H9 (cell line): ENCODE results near the gene KSR1. TPM values are rescaled to one million over a fixed set of nuclear protein-coding genes. Genes with fewer than 3 reads are reported as not detected.

Source experiments
- DNase-seq: peaks from one replicate; pipeline ENCODE4 v3.0.0-alpha.2; 2017
- H2AFZ ChIP-seq: one replicate; pipeline ENCODE4 v1.6.1; 2013; ENCODE audit warnings: mild to moderate bottlenecking, low read length, control low read depth, moderate library complexity
- H2AK5ac ChIP-seq: 2 replicates; pipeline ENCODE4 v1.6.1; 2013; ENCODE audit warnings: low read length, control low read depth, mixed read lengths; ENCODE audit not compliant: insufficient read length
- H2BK120ac ChIP-seq: one replicate; pipeline ENCODE4 v1.6.1; 2013; ENCODE audit warnings: low read depth, mild to moderate bottlenecking, low read length, control low read depth, inconsistent platforms; ENCODE audit not compliant: poor library complexity, severe bottlenecking
- H2BK12ac ChIP-seq: 2 replicates; pipeline ENCODE4 v1.6.1; 2013; ENCODE audit warnings: low read length, control low read depth, mixed read lengths, low read depth; ENCODE audit not compliant: insufficient read length
- H2BK15ac ChIP-seq: 2 replicates; pipeline ENCODE4 v1.6.1; 2013; ENCODE audit warnings: low read depth, low read length, control low read depth
- H2BK20ac ChIP-seq: one replicate; pipeline ENCODE4 v1.6.1; 2013; ENCODE audit warnings: low read depth, mild to moderate bottlenecking, low read length, control low read depth, inconsistent platforms; ENCODE audit not compliant: poor library complexity, severe bottlenecking
- H2BK5ac ChIP-seq: 2 replicates; pipeline ENCODE4 v1.6.1; 2013; ENCODE audit warnings: low read length, control low read depth, mixed read lengths; ENCODE audit not compliant: insufficient read length
- H3K14ac ChIP-seq: 2 replicates; pipeline ENCODE4 v1.6.1; 2013; ENCODE audit warnings: low read length, control low read depth; ENCODE audit not compliant: insufficient read depth
- H3K18ac ChIP-seq: 2 replicates; pipeline ENCODE4 v1.6.1; 2013; ENCODE audit warnings: low read depth, mild to moderate bottlenecking, mixed read lengths, low read length, control low read depth; ENCODE audit not compliant: insufficient read length
- H3K23ac ChIP-seq: 2 replicates; pipeline ENCODE4 v1.6.1; 2013; ENCODE audit warnings: low read length, control low read depth, mixed read lengths, low read depth; ENCODE audit not compliant: insufficient read length
- H3K23me2 ChIP-seq: 2 replicates; pipeline ENCODE4 v1.6.1; 2013; ENCODE audit warnings: low read depth, mild to moderate bottlenecking, mixed read lengths, low read length, control low read depth; ENCODE audit not compliant: insufficient read length, poor library complexity, severe bottlenecking
- H3K27ac ChIP-seq: 2 replicates; pipeline ENCODE4 v1.5.1; 2013; ENCODE audit warnings: low read length, control low read depth, mixed read lengths, low read depth; ENCODE audit not compliant: insufficient read length
- H3K27me3 ChIP-seq: 2 replicates; pipeline ENCODE4 v1.6.1; 2013; ENCODE audit warnings: low read length, control low read depth, inconsistent platforms; ENCODE audit not compliant: insufficient read depth
- H3K4ac ChIP-seq: 2 replicates; pipeline ENCODE4 v1.6.1; 2013; ENCODE audit warnings: low read depth, mild to moderate bottlenecking, control low read depth, inconsistent platforms, low read length, moderate library complexity
- H3K4me1 ChIP-seq: 2 replicates; pipeline ENCODE4 v1.6.1; 2013; ENCODE audit warnings: low read length, control low read depth, inconsistent platforms; ENCODE audit not compliant: insufficient read depth
- H3K4me2 ChIP-seq: 2 replicates; pipeline ENCODE4 v1.6.1; 2013; ENCODE audit warnings: low read length, control low read depth, mixed read lengths; ENCODE audit not compliant: insufficient read length, insufficient read depth
- H3K56ac ChIP-seq: 2 replicates; pipeline ENCODE4 v1.6.1; 2013; ENCODE audit warnings: low read depth, mild to moderate bottlenecking, mixed read lengths, low read length, control low read depth; ENCODE audit not compliant: insufficient read length
- H3K79me1 ChIP-seq: 2 replicates; pipeline ENCODE4 v1.6.1; 2013; ENCODE audit warnings: low read depth, mild to moderate bottlenecking, moderate library complexity, low read length, control low read depth, inconsistent platforms; ENCODE audit not compliant: insufficient read depth, poor library complexity, severe bottlenecking
- H3K79me2 ChIP-seq: 2 replicates; pipeline ENCODE4 v1.6.1; 2013; ENCODE audit warnings: low read length, control low read depth, inconsistent platforms; ENCODE audit not compliant: insufficient read depth
- H3K9ac ChIP-seq: 2 replicates; pipeline ENCODE4 v1.6.1; 2013; ENCODE audit warnings: low read length, control low read depth, mixed read lengths; ENCODE audit not compliant: insufficient read length; ENCODE audit errors: extremely low read depth
- H3K9me3 ChIP-seq: one replicate; pipeline ENCODE4 v1.6.1; 2013; ENCODE audit warnings: low read depth, low read length, inconsistent platforms; ENCODE audit not compliant: control insufficient read depth
- H3T11ph ChIP-seq: one replicate; pipeline ENCODE4 v1.6.1; 2013; ENCODE audit warnings: mild to moderate bottlenecking, low read length, control low read depth, inconsistent platforms
- H4K20me1 ChIP-seq: one replicate; pipeline ENCODE4 v1.6.1; 2013; ENCODE audit not compliant: control insufficient read depth, insufficient read length, insufficient read depth
- H4K5ac ChIP-seq: 2 replicates; pipeline ENCODE4 v1.6.1; 2013; ENCODE audit warnings: low read depth, mild to moderate bottlenecking, mixed read lengths, low read length, control low read depth; ENCODE audit not compliant: insufficient read length
- H4K8ac ChIP-seq: replicated peaks from 2 replicates; pipeline ENCODE4 v1.6.1; 2013; ENCODE audit warnings: low read length, control low read depth, mixed read lengths, low read depth; ENCODE audit not compliant: insufficient read length
- H4K91ac ChIP-seq: 2 replicates; pipeline ENCODE4 v1.6.1; 2013; ENCODE audit warnings: low read depth, mild to moderate bottlenecking, moderate library complexity, mixed read lengths, low read length, control low read depth; ENCODE audit not compliant: insufficient read length
- H3K27ac Mint-ChIP-seq, 3 experiments: 2 replicates in 2 of 3; 3 replicates in 1 of 3; pipeline ENCODE4 v1.8.0; 2020 to 2021; ENCODE audit warnings: mixed read lengths in 3 of 3, mild to moderate bottlenecking in 1 of 3, moderate library complexity in 1 of 3
- H3K27me3 Mint-ChIP-seq: 2 replicates; pipeline ENCODE4 v1.8.0; 2021; ENCODE audit warnings: low read depth, mild to moderate bottlenecking, moderate library complexity, mixed read lengths
- H3K36me3 Mint-ChIP-seq, 3 experiments: 2 replicates in 2 of 3; 3 replicates in 1 of 3; pipeline ENCODE4 v1.8.0; 2020 to 2021; ENCODE audit warnings: low read depth in 3 of 3, mixed read lengths in 3 of 3; ENCODE audit not compliant: insufficient read depth in 1 of 3
- H3K4me1 Mint-ChIP-seq, 2 experiments: 2 replicates each; pipeline ENCODE4 v1.8.0; 2020; ENCODE audit warnings: mixed read lengths in 2 of 2
- H3K4me3 Mint-ChIP-seq, 2 experiments: 2 replicates in 1 of 2; 3 replicates in 1 of 2; pipeline ENCODE4 v1.8.0; 2020 to 2021; ENCODE audit warnings: mild to moderate bottlenecking in 2 of 2, mixed read lengths in 2 of 2, moderate library complexity in 1 of 2
- H3K9me3 Mint-ChIP-seq, 2 experiments: 2 replicates in 1 of 2; 3 replicates in 1 of 2; pipeline ENCODE4 v1.8.0; 2020; ENCODE audit warnings: mild to moderate bottlenecking in 2 of 2, mixed read lengths in 2 of 2, moderate library complexity in 1 of 2
- CTCF ChIP-seq: fragments of 200-600 bp; sonication (generic); conservative IDR thresholded peaks from 3 replicates; pipeline ENCODE4 v1.8.0; 2021; ENCODE audit warnings: antibody characterized with exemption, mild to moderate bottlenecking
- WGBS: extraction: QIAGEN DNeasy Blood & Tissue Kit; methylation state at CpG from one replicate; pipeline ENCODE4 v1.1.7; 2013; ENCODE audit warnings: missing lambda C conversion rate, low lambda C conversion rate, mixed read lengths; ENCODE audit not compliant: insufficient read length; ENCODE audit errors: extremely low coverage; 5-methylcytosine and 5-hydroxymethylcytosine counted together
- total RNA-seq: library from RNA; stranded (reverse); gene quantifications from 2 replicates; pipeline ENCODE4 v1.2.1, GENCODE V29; 2021

Gene KSR1
- total RNA-seq, 1 experiment from 2014 or later: 44.9 TPM

GRCh38 chr17:27498615-27499309, 42.5 kb downstream of the KSR1 start:
- Histone ChIP-seq H4K20me1 (no peaks in the 10 kb centered on the region), H3K27me3 (no peaks in the 10 kb centered on the region), H3K4me1 (peaks cover 10% of the 10 kb centered on the region; the same call in 1 of the 2 replicates), H3K4ac (no peak overlapping the region), H2AFZ (no peak overlapping the region), H3K9ac (no peak overlapping the region), H3K23ac (no peak overlapping the region), H3K56ac (no peak overlapping the region), H3K18ac (no peak overlapping the region), H3K27ac (no peak overlapping the region), H4K91ac (no peak overlapping the region), H2BK120ac (no peak overlapping the region), H3K9me3 (peaks cover 14% of the 10 kb centered on the region), H4K8ac (no peak overlapping the region), H4K5ac (no peak overlapping the region), H3K4me2 (no peak overlapping the region), H2BK5ac (no peak overlapping the region), H2BK20ac (no peak overlapping the region), H2AK5ac (no peak overlapping the region), H2BK12ac (no peak overlapping the region), H3T11ph (no peak overlapping the region), H3K79me1 (peaks cover 5% of the 10 kb centered on the region), H3K23me2 (peaks cover 4% of the 10 kb centered on the region), H3K79me2 (no peaks in the 10 kb centered on the region; the same call in 1 of the 2 replicates), H3K14ac (no peak overlapping the region; the same call in 1 of the 2 replicates), H2BK15ac (no peak overlapping the region)
- H3K4me3 Mint-ChIP-seq: peak overlapping the region in 1 of 2 experiments; percentile 10; a peak in 1 of 5 replicates
- peaks cover 46 to 54% of the 10 kb centered on the region in 2 experiments for H3K4me1 Mint-ChIP-seq
- peak overlapping the region in 1 of 3 experiments; percentile 60; a peak in 1 of 7 replicates for H3K27ac Mint-ChIP-seq
- H3K36me3 Mint-ChIP-seq: peaks cover 30 to 41% (median 32%) of the 10 kb centered on the region in 3 experiments
- WGBS: no CpG with 5 or more reads among the region's 8 CpGs
- TF ChIP-seq CTCF: no peak
- H3K9me3 Mint-ChIP-seq: peaks cover 25 to 31% of the 10 kb centered on the region in 2 experiments
- no peaks in the 10 kb centered on the region; the same call in 1 of the 2 replicates for H3K27me3 Mint-ChIP-seq
- no peak for DNase-seq
